HG03558 (cell line): Measurements from ENCODE around the gene OR4P4.

ENCODE experiments used
- ATAC-seq: cut with Tn5 transposase; IDR thresholded peaks from one replicate; pipeline ENCODE4 v1.9.1; 2021; ENCODE audit warnings: moderate number of reproducible peaks; ENCODE audit not compliant: unreplicated experiment; ENCODE audit errors: extremely low read depth

Gene OR4P4

GRCh38 chr11:55634813-55635212 lies at the start of gene OR4P4:
Gene OR4P4 (plus strand): TSS chr11:55635113.
- ATAC-seq = no peak

- no peak for ATAC-seq
Measured at GRCh38 chr11:55607545-55607944, 27.4 kb upstream of the OR4P4 start, which contains the start of gene OR4C11. Gene OR4C11 (minus strand): TSS chr11:55607645. CDS start chr11:55604373, 3,272 bp downstream.

GRCh38 chr11:55624531-55624930 lies 10.4 kb upstream of the OR4P4 start:
- no peak for ATAC-seq

GRCh38 chr11:55648027-55648426 lies 13.1 kb downstream of the OR4P4 start, which contains the start of gene OR4S2:
Gene OR4S2 (plus strand): TSS chr11:55648327. CDS start chr11:55650904, 2,577 bp downstream.
- ATAC-seq = no peak

- ATAC-seq = no peak
Measured at GRCh38 chr11:55652560-55652959, 17.6 kb downstream of the OR4P4 start.

GRCh38 chr11:55655096-55655495 lies 20.2 kb downstream of the OR4P4 start:
- no peak for ATAC-seq

- peak; percentile 88 for ATAC-seq
Measured at GRCh38 chr11:55658031-55658573, 23.2 kb downstream of the OR4P4 start.

GRCh38 chr11:55658608-55659007 lies 23.7 kb downstream of the OR4P4 start:
- ATAC-seq = peak; percentile 25

GRCh38 chr11:55661901-55662300 lies 27.0 kb downstream of the OR4P4 start, which contains the start of gene OR4C6:
Gene OR4C6 (plus strand): TSS chr11:55662201. CDS start chr11:55665167, 2,966 bp downstream.
- no peak for ATAC-seq

- no peak for ATAC-seq
Measured at GRCh38 chr11:55669376-55669775, 34.5 kb downstream of the OR4P4 start.

- ATAC-seq = no peak
Measured at GRCh38 chr11:55673860-55674259, 38.9 kb downstream of the OR4P4 start.
